GM23338 (cell line): ENCODE results near the gene SMARCD2.

Experiments used
- CTCF ChIP-seq, 2 experiments: fragments of 200-600 bp in 1 of 2; sonication (generic) in 1 of 2; conservative IDR thresholded peaks; 2 replicates each; pipeline versions ENCODE4 v1.5.1 to v1.6.1; 2016 to 2017; ENCODE audit warnings: antibody characterized with exemption in 2 of 2, low read depth in 2 of 2, mild to moderate bottlenecking in 2 of 2, moderate library complexity in 1 of 2
- EZH2 ChIP-seq: fragments of 200-600 bp; sonication (generic); IDR thresholded peaks from one replicate; pipeline ENCODE4 v1.8.0; 2017; ENCODE audit warnings: antibody characterized with exemption, mild to moderate bottlenecking, low read depth; ENCODE audit not compliant: unreplicated experiment
- EZH2phosphoT487 ChIP-seq: fragments of 200-600 bp; sonication (generic); IDR thresholded peaks from one replicate; pipeline ENCODE4 v1.8.1; 2018; ENCODE audit warnings: antibody characterized with exemption; ENCODE audit not compliant: unreplicated experiment
- POLR2AphosphoS5 ChIP-seq: IDR thresholded peaks from 2 replicates; pipeline ENCODE4 v1.6.1; 2016; ENCODE audit warnings: antibody characterized with exemption, low read depth
- REST ChIP-seq: IDR thresholded peaks from one replicate; pipeline ENCODE4 v1.6.1; 2018; ENCODE audit warnings: antibody characterized with exemption; ENCODE audit not compliant: unreplicated experiment

DNA sequence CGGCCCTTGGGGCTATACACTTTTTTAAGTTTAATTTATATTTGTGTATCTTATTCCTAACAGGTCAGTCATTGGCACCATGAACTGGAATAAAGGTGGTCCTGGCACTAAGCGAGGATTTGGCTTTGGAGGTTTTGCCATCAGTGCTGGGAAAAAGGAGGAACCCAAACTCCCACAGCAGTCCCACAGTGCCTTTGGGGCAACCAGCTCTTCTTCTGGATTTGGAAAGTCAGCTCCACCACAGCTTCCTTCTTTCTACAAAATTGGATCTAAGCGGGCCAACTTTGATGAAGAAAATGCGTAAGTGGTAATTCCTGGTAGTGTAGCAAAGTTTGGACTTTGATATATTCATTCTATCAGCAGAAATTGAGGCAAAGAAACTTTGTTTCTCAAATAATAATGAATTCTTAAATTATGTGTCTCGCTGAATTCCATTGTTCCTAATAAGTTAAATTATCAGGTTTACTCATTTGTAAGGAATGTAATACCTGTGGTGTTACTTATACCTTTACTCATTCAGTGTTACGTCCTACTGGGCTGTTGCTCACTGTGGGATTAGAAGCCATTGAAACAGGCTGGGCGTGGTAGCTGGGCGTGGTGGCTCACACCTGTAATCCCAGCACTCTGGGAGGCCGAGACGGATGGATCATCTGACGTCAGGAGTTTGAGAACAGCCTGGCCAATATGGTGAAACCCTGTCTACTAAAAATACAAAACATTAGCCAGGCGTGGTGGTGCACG is 55.3 kb downstream of the SMARCD2 start:
- TF ChIP-seq CTCF (conservative IDR thresholded peaks at IDR 0.05; ENCODE audit: low read depth in 2 of 2) (no peak), EZH2 (no peak), REST (no peak), EZH2phosphoT487 (no peak), POLR2AphosphoS5 (no peak)
